PC-9 (cell line): Measurements from ENCODE around the gene CD80.

Experiments used
- CTCF ChIP-seq: fragments of 200-600 bp; sonication (generic); conservative IDR thresholded peaks from 2 replicates; pipeline ENCODE4 v1.6.1; 2017; ENCODE audit warnings: mixed run types, antibody characterized with exemption, mild to moderate bottlenecking, moderate library complexity
- EZH2 ChIP-seq: fragments of 200-600 bp; sonication (generic); IDR thresholded peaks from 2 replicates; pipeline ENCODE4 v1.8.0; 2017; ENCODE audit warnings: antibody characterized with exemption, low read depth

- TF ChIP-seq CTCF (no peak), EZH2 (no peak)
Measured at GRCh38 chr3:119597548-119598288, 38.3 kb upstream of the CD80 start, which contains the start of gene PLA1A.
